Activated T-helper 1 cell treated with Interleukin-2 at 50 U/mL for 16 hours (primary cell): ENCODE measurements around the gene IL10RB.
"Not testable (repeated sequence)": the region's sequence is repeated elsewhere in the genome, so short reads cannot be mapped to it uniquely, and the experiment has no call there.

Experiments
- DNase-seq: peaks from one replicate; pipeline ENCODE4 v3.0.0-alpha.2; 2020; ENCODE audit warnings: low read depth

IL10RB gene

DNA sequence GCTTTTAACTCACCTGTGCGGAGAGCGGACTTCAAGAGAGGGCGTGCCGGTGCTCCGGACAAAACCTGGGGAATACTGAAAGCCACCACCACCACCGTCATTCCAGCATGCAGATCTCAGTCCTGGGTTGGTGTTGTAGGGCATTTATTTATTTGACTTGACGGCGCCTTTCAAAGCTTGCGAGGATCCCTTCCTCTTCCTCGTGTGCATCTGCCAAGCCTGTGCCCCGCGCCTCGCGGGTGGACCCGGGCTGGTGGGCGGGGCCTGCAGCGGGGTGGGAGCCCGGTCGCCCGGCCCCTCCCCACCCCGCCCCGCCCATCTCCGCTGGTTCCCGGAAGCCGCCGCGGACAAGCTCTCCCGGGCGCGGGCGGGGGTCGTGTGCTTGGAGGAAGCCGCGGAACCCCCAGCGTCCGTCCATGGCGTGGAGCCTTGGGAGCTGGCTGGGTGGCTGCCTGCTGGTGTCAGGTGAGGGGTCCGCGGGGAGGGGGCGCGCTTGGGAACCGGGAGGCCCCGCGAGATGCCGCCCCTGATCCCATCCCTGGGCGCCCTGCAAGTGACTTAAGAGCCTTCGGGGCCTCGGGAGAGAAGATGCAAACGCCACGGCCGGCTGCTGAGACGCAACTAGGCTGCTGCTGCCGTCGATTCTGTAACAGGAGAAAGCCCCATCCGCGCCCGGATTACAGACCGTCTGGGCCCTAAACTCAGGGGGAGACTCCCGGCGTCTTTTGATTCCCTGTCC, at the start of gene IL10RB:
IL10RB (plus strand) TSS at position 318 of the 739 bp plus-strand sequence; CDS start at position 417, 99 bp downstream.
- peak; percentile 63 for DNase-seq

- no peak for DNase-seq
These were observed 49.0 kb upstream of the IL10RB start for GRCh38 chr21:33217138-33217520.

- DNase-seq = no peak
These were observed 46.9 kb upstream of the IL10RB start for GRCh38 chr21:33219300-33219699.

- DNase-seq = no peak
These were observed 46.2 kb upstream of the IL10RB start for GRCh38 chr21:33219954-33220353.

DNA sequence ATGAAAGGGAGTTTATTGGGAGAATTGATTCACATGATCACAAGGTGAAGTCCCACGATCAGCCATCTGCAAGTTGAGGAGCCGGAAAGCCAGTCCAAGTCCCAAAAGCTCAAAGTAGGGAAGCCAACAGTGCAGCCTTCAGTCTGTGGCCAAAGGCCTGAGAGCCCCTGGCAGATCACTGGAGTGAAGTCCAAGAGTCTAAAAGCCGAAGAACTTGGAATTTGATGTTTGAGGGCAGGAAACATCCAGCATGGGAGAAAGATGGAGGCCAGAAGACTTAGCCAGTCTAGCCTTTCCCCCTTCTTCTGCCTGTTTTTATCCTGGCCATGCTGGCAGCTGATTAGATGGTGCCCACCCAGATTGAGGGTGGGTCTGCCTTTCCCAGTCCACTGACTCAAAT, 40.8 kb upstream of the IL10RB start:
- not testable (repeated sequence) for DNase-seq

DNA sequence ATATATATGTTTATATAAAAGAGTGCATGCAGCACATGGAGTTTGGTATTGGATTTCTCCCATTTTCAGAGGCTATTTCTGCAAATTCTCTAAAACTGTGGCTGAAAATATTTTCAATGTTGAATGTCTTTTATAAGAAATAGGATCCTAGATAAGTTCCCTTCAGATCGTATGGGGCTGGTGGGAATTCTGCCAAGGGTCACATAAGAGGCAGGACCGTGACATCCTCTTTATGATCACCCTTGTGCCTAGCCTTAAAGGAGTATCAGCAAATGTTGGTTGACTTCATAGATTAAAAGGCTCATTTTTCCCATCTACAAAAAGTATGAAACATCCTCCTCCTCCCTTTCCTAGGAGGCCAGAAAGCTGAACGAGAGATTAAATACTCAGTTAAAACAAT, 37.7 kb upstream of the IL10RB start:
- DNase-seq = no peak

DNA sequence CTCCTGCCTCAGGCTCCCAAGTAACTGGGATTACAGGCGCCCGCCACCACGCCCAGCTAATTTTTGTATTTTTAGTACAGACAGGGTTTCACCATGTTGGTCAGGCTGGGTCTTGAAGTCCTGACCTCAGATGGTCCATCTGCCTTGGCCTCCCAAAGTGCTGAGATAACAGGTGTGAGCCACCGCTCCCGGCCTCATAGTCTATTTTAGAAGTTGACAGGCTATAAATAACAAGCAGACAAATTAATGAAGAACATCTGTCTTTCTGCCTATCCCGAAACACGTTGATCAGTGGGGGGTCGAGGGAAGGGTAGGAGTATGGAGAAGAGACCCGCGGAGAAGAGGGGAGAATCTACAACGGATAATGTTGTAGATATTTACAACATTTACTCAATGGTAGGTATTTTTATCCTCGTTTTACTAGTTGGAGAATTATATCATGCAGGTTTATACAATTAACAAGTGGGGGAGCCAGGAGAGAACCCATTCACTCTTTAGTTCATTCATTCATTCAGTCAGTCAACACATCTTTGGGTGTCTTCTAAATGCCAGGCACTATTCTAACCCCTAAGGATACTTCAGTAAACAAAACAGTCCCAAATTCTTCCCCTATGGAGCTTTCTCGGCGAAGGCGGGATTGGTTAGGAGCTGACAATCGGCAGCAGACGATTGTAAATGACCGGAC, 36.9 kb upstream of the IL10RB start:
- no peak for DNase-seq

DNA sequence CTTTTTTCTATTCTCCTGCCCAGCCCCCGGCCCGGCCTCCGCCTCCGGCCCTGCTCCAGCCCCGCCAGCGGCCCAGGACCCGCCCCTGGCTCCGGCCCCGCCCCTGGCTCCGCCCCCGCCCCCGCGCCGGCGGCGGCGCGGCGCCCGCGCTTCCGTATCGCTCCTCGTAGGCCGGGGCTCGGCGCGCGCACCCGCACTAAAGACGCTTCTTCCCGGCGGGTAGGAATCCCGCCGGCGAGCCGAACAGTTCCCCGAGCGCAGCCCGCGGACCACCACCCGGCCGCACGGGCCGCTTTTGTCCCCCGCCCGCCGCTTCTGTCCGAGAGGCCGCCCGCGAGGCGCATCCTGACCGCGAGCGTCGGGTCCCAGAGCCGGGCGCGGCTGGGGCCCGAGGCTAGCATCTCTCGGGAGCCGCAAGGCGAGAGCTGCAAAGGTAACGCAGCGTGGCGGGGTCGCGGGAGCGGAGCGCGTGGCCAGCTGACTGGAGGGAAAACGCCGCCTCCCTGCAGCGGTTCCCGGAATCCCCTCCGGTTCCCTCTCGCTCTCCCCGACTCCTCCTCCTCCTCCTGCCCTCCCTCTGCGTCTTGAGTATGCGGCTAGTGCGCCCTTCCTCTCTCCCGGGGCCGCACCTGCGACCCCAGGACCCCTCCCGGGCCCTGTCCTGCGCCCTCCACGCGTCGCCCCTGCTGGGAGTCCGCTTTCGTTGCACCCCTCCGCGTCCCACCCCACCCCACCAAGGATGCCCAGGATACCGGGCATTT, 36.2 kb upstream of the IL10RB start, which contains the start of gene IFNAR2:
IFNAR2 (plus strand) TSS at position 155 of the 761 bp plus-strand sequence. CDS start 11,985 bp downstream, outside the sequence.
- DNase-seq = peak; percentile 70

GRCh38 chr21:33230545-33231324, 35.4 kb upstream of the IL10RB start:
- DNase-seq = peak; percentile 28

DNA sequence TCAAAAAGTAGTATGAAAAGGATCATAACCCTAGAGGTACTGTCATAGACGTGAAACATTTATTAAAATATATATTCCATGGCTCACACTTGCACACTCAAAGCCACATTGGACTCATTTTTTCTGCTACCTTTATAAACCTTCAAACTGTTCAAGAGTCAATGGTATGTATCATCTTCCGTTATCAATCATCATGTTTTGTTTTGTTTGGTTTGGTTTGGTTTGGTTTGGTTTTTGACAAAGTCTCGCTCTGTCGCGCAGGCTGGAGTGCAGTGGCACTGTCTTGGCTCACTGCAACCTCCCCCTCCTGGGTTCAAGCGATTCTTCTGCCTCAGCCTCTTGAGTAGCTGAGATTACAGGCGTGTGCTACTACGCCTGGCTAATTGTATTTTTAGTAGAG, 34.6 kb upstream of the IL10RB start:
- DNase-seq = no peak

DNA sequence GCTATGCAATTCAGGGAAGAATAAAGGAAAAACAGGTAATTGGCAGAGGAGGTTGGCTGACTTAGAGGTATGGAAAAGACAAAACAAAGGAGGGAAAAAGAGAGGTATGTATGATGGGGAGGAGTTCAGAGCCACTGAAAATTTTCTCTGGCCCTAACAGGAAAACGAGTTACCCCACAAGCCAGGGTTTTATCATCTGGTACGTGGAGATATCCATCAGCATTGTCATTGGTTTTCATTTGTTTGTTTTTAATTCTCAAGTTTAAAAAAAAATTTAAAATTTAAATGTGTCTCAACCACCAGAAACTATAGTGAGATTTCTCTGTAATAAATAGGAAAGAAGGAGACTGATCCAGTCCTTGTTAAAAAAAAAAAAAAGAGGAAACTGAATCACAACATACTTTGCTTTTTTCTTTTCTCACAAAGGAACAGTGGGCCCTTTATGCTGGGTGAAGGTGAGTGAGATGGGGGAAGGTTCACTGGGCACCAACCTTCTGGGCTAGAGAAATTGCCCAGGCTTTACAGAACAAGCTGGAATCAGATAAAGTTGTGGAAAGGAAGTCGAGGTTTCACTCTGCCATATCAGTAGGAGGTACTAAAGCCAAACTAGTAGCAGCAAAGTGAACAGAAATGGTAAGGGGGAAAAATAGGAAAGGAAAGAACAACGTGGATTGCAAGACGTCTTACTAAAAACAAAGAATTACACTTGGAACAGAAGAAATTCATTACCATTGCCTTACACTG, 33.7 kb upstream of the IL10RB start:
- DNase-seq = no peak

GRCh38 chr21:33234635-33235520, 31.3 kb upstream of the IL10RB start:
- no peak for DNase-seq

DNA sequence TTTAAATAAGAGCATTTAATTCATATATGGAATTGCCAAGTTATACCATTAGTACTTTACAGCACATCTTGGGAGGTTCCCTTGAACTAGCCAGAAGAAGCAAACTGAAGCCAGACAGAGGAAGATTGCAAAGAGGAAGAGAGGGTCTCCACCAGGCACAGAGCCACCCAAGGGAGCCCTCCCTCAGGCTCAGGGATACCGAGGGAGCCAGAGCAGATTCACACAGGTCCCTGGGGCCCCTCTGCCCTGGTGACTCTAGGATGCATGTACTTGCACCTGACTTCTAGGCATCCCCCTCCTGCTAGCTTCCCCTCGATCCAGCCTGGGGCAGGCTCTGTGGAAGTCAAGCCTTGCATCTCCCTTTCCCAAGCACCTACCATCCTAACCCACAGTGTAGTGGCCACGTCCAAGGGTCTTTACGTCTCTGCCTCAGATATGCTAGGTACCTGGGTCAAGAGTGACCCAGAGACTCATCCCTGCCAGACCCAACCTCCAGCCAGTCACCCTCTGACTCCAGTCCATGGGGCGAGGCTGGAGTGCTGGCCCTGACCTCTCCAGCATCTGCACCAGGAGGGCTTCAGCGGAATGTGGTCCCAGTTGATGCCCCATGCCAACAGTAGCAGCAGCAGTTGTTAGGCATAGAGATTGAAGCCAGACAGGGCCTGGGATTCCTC, 30.0 kb upstream of the IL10RB start:
- no peak for DNase-seq

- DNase-seq = no peak
These were observed 29.4 kb upstream of the IL10RB start for GRCh38 chr21:33236766-33237165.

DNA sequence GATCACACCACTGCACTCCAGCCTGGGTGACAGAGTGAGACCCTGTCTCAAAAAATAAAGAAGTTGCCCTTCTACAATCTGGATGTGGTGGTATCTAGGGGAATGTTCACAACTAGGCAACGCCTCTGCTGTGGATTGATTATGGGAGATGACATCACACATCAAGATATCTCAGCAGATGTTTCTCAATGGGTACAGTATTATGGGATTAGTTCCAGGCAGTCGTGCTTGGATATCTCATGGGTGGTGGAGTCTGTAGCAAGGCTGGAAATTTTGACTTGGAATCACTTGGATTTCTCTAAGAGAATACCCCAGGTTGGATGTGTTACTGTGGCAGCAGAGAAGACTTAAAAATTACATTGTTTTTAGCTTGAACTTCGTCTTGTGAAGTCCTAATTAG, 28.7 kb upstream of the IL10RB start:
- DNase-seq = no peak

GRCh38 chr21:33238146-33238545, 28.0 kb upstream of the IL10RB start:
- no peak for DNase-seq

DNA sequence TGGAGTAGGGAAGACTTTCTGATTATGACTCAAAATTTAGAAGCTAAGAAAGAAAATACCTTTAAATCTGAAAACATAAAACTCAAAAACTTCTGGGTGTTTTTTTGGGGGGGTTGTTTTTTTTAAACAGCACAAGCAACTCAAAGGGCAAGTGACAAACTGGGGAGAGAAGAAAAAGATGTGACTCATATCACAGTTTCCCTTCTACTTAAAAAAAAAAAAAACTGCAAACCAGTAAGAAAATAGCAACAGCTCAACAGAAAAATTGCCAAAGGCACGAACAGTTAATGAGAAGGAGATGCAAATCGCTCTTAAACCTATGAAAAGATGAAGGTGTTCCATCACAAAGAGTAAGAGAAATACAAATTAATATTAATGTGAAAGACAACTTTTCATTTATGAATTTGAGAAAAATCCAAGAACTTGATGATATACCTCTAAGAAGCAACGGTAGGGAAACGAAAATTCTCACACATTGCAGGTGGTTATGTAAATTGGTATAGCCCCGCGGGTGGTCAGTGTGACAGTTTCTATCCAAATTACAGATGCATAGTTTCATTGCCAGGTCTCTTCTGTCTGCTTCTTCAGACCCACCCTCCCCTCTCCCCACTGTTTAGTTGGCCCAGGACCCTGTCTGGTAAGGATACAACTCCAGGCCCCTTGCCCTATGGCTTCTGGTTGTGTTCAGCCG, 27.5 kb upstream of the IL10RB start:
- no peak for DNase-seq

- not testable (repeated sequence) for DNase-seq
These were observed 26.5 kb upstream of the IL10RB start for GRCh38 chr21:33239559-33240127.

GRCh38 chr21:33240404-33240803, 25.8 kb upstream of the IL10RB start:
- no peak for DNase-seq
